Neural progenitor cell (in vitro differentiated cells): ENCODE measurements around the gene COMMD7. TPM values are rescaled to one million over a fixed set of nuclear protein-coding genes. Genes with fewer than 3 reads are reported as not detected.
"Not testable (repeated sequence)": the region's sequence is repeated elsewhere in the genome, so short reads cannot be mapped to it uniquely, and the experiment has no call there.

Source experiments
- DNase-seq: peaks from one replicate; pipeline ENCODE4 v3.0.0-alpha.2; 2016; ENCODE audit warnings: low spot score
- H2AFZ ChIP-seq: fragments of 200-600 bp; sonication (generic); replicated peaks from 2 replicates; pipeline ENCODE4 v1.6.1; 2016; ENCODE audit warnings: antibody characterized with exemption
- H3F3A ChIP-seq: fragments of 200-600 bp; sonication (generic); 2 replicates; pipeline ENCODE4 v1.6.1; 2016; ENCODE audit warnings: antibody characterized with exemption, low read depth
- H3K27ac ChIP-seq: fragments of 200-600 bp; sonication (generic); 2 replicates; pipeline ENCODE4 v1.5.1; 2016; ENCODE audit warnings: mild to moderate bottlenecking
- H3K27me3 ChIP-seq: fragments of 200-600 bp; sonication (generic); 2 replicates; pipeline ENCODE4 v1.6.1; 2016; ENCODE audit warnings: mild to moderate bottlenecking, moderate library complexity
- H3K36me3 ChIP-seq: fragments of 200-600 bp; sonication (generic); 2 replicates; pipeline ENCODE4 v1.5.1; 2016
- H3K4me1 ChIP-seq: fragments of 200-600 bp; sonication (generic); 2 replicates; pipeline ENCODE4 v1.6.1; 2016; ENCODE audit warnings: mixed run types
- H3K4me2 ChIP-seq: fragments of 200-600 bp; sonication (generic); 2 replicates; pipeline ENCODE4 v1.6.1; 2016
- H3K4me3 ChIP-seq: fragments of 200-600 bp; sonication (generic); 2 replicates; pipeline ENCODE4 v1.5.1; 2016
- H3K79me2 ChIP-seq: fragments of 200-600 bp; sonication (generic); 2 replicates; pipeline ENCODE4 v1.6.1; 2016; ENCODE audit warnings: low read depth
- H3K9ac ChIP-seq: fragments of 200-600 bp; sonication (generic); 2 replicates; pipeline ENCODE4 v1.6.1; 2016
- H3K9me3 ChIP-seq: fragments of 200-600 bp; sonication (generic); 2 replicates; pipeline ENCODE4 v1.5.1; 2016; ENCODE audit warnings: low read depth
- H4K20me1 ChIP-seq: fragments of 200-600 bp; sonication (generic); 2 replicates; pipeline ENCODE4 v1.6.1; 2016; ENCODE audit warnings: low read depth
- H3K27ac Mint-ChIP-seq: 3 replicates; pipeline ENCODE4 v1.8.0; 2021; ENCODE audit warnings: mixed read lengths
- H3K27me3 Mint-ChIP-seq: 2 replicates; pipeline ENCODE4 v1.8.0; 2022; ENCODE audit warnings: low read depth, mild to moderate bottlenecking, inconsistent platforms, moderate library complexity, mixed read lengths; ENCODE audit not compliant: insufficient read depth
- H3K36me3 Mint-ChIP-seq: 3 replicates; pipeline ENCODE4 v1.8.0; 2021; ENCODE audit warnings: mixed read lengths
- H3K4me1 Mint-ChIP-seq: 3 replicates; pipeline ENCODE4 v1.8.0; 2021; ENCODE audit warnings: mixed read lengths
- H3K4me3 Mint-ChIP-seq: 3 replicates; pipeline ENCODE4 v1.8.0; 2021; ENCODE audit warnings: mild to moderate bottlenecking, moderate library complexity, mixed read lengths
- H3K9me3 Mint-ChIP-seq: 3 replicates; pipeline ENCODE4 v1.8.0; 2020; ENCODE audit warnings: mixed read lengths
- CTCF ChIP-seq: fragments of 200-600 bp; sonication (generic); IDR thresholded peaks from 2 replicates; pipeline ENCODE4 v1.5.1; 2017; ENCODE audit warnings: antibody characterized with exemption, mild to moderate bottlenecking
- EZH2 ChIP-seq: fragments of 200-600 bp; sonication (generic); IDR thresholded peaks from 2 replicates; pipeline ENCODE4 v1.6.1; 2017; ENCODE audit warnings: antibody characterized with exemption, mild to moderate bottlenecking, moderate library complexity
- EZH2phosphoT487 ChIP-seq: fragments of 200-600 bp; sonication (generic); IDR thresholded peaks from 2 replicates; pipeline ENCODE4 v1.6.1; 2017; ENCODE audit warnings: antibody characterized with exemption
- total RNA-seq: library from RNA; depleted of rRNA; stranded (reverse); fragments of >200 nt; gene quantifications from 2 replicates; pipeline ENCODE4 v1.2.3, GENCODE V29; 2015; ENCODE audit warnings: low replicate concordance

The COMMD7 gene
- total RNA-seq, 1 donor from 2014 or later, result 44.4 TPM

DNA sequence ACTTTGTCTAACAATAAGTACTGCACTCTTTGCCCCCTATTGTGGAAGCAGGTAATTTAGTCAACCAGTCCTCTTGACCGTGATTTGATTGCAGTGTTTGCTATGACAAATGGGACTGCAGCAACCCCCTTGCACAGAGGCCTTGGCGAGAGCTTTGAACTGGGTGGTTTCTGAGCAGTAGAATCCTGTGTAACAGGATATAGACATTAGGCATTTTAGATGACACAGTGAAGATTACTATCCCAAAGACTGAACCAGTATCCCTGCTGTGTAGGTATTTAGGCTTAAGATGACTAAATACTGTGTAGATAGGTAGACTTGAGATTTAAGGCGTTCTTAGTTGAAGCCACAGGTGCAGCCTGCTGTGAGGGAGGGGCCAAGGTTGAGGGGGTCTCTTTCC is 28.8 kb upstream of the COMMD7 start:
- H3K4me3 ChIP-seq, result no peak overlapping the region
- peaks cover 23% of the 10 kb centered on the region for H3K4me1 Mint-ChIP-seq
- H3K27ac ChIP-seq, result no peak overlapping the region
- H3K9me3 ChIP-seq, result no peaks in the 10 kb centered on the region
- H3K27me3 ChIP-seq, result no peaks in the 10 kb centered on the region
- no peak overlapping the region for H2AFZ ChIP-seq
- peaks cover 38% of the 10 kb centered on the region for H3F3A ChIP-seq
- H3K4me3 Mint-ChIP-seq, result no peak overlapping the region
- H4K20me1 ChIP-seq, result peaks cover 99% of the 10 kb centered on the region
- H3K9ac ChIP-seq, result no peak overlapping the region
- H3K27ac Mint-ChIP-seq, result no peak overlapping the region
- H3K4me1 ChIP-seq, result peaks cover 23% of the 10 kb centered on the region
- no peaks in the 10 kb centered on the region for H3K36me3 ChIP-seq
- H3K9me3 Mint-ChIP-seq, result no peaks in the 10 kb centered on the region
- peaks cover 2% of the 10 kb centered on the region for H3K36me3 Mint-ChIP-seq
- no peak overlapping the region for H3K4me2 ChIP-seq
- TF ChIP-seq CTCF, result no peak
- no peak for TF ChIP-seq EZH2
- TF ChIP-seq EZH2phosphoT487, result no peak
- peaks cover 100% of the 10 kb centered on the region for H3K79me2 ChIP-seq
- peaks cover 3% of the 10 kb centered on the region for H3K27me3 Mint-ChIP-seq
- DNase-seq, result no peak

GRCh38 chr20:32767418-32768198 is 24.3 kb upstream of the COMMD7 start:
- Histone ChIP-seq H3K36me3 (no peaks in the 10 kb centered on the region), H3F3A (peaks cover 24% of the 10 kb centered on the region), H3K9me3 (no peaks in the 10 kb centered on the region), H3K79me2 (peaks cover 100% of the 10 kb centered on the region), H4K20me1 (peaks cover 86% of the 10 kb centered on the region), H3K9ac (no peak overlapping the region), H3K4me1 (peaks cover 25% of the 10 kb centered on the region), H3K27me3 (no peaks in the 10 kb centered on the region), H3K4me3 (no peak overlapping the region), H2AFZ (no peak overlapping the region), H3K27ac (no peak overlapping the region), H3K4me2 (no peak overlapping the region)
- H3K9me3 Mint-ChIP-seq, result no peaks in the 10 kb centered on the region
- no peak for DNase-seq
- no peak overlapping the region for H3K27ac Mint-ChIP-seq
- no peak for TF ChIP-seq EZH2phosphoT487
- no peak for TF ChIP-seq EZH2
- no peak for TF ChIP-seq CTCF
- H3K36me3 Mint-ChIP-seq, result peaks cover 2% of the 10 kb centered on the region
- H3K27me3 Mint-ChIP-seq, result peaks cover 5% of the 10 kb centered on the region
- no peak overlapping the region for H3K4me3 Mint-ChIP-seq
- H3K4me1 Mint-ChIP-seq, result peaks cover 22% of the 10 kb centered on the region

DNA sequence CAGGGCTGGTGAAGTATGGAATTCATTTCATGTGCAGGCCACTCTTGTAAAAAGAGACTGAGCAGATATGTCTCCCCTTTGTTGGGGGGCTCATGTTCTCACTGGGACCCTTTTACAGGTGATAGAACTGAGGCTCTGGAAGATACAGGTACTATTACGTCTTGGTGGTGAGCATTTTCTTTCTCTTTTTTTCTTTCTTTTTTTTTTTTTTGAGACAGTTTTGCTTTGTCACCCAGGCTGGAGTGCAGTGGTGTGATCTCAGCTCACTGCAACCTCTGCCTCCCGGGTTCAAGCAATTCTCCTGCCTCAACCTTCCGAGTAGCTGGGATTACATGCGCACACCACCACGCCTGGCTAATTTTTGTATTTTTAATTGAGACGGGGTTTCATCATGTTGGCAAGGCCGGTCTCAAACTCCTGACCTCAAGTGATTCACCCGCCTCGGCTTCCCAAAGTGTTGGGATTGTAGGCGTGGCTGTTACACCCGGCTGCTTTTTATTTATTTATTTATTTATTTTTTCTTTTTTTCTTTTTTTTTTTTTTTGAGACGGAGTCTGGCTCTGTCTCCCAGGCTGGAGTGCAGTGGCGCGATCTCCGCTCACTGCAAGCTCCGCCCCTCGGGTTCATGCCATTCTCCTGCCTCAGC is 22.1 kb upstream of the COMMD7 start:
- H3K79me2 ChIP-seq, result peaks cover 79% of the 10 kb centered on the region
- H3K4me1 Mint-ChIP-seq, result peaks cover 27% of the 10 kb centered on the region
- not testable (repeated sequence) for H3K27me3 Mint-ChIP-seq, H3K9me3 ChIP-seq, H3K9me3 Mint-ChIP-seq, H3K27me3 ChIP-seq, H3K27ac Mint-ChIP-seq, H3K36me3 ChIP-seq, H3K4me3 Mint-ChIP-seq, H3K27ac ChIP-seq, H2AFZ ChIP-seq, DNase-seq, H3K9ac ChIP-seq, H3K36me3 Mint-ChIP-seq
- peak overlapping the region; percentile 89 for H3K4me2 ChIP-seq
- peak overlapping the region; percentile 99 for H3K4me3 ChIP-seq
- peaks cover 33% of the 10 kb centered on the region for H3F3A ChIP-seq
- H3K4me1 ChIP-seq, result peaks cover 26% of the 10 kb centered on the region
- H4K20me1 ChIP-seq, result peaks cover 63% of the 10 kb centered on the region
